ENCODE measurements around the gene LIPK. TPM values are rescaled to one million over a fixed set of nuclear protein-coding genes. Genes with fewer than 3 reads are reported as not detected.

Gene LIPK
- polyA plus RNA-seq, 1 experiment = not detected

GRCh38 chr10:88763441-88763840 lies 57.4 kb downstream of the LIPK start:
- DNase-seq (ENCODE audit: low read depth) = no peak
- no peak for TF ChIP-seq CTCF (IDR thresholded peaks at IDR 0.05; ENCODE audit: insufficient read depth, low read depth, low read length)
- no peak overlapping the region for H3K4me3 ChIP-seq (ENCODE audit: low read depth, low read length)
- ChIA-PET POLR2A (no interaction called here), CTCF (interaction anchor here (1.0 kb wide), 1 partner anchor 16 kb away, joined by 3 read pairs; no protein-coding TSS in a partner anchor)
- H3K36me3 ChIP-seq (ENCODE audit: control insufficient read depth, insufficient read depth, low read length) = no peaks in the 10 kb centered on the region
- no peaks in the 10 kb centered on the region; the same call in 1 of the 2 replicates for H3K27me3 ChIP-seq (ENCODE audit: control insufficient read depth, insufficient read depth, low read length)

- no peak overlapping the region for H3K4me3 ChIP-seq (ENCODE audit: low read depth, low read length)
- H3K27me3 ChIP-seq (ENCODE audit: control insufficient read depth, insufficient read depth, low read length) = no peaks in the 10 kb centered on the region; the same call in 1 of the 2 replicates
- no peak for DNase-seq (ENCODE audit: low read depth)
- no peaks in the 10 kb centered on the region for H3K36me3 ChIP-seq (ENCODE audit: control insufficient read depth, insufficient read depth, low read length)
- POLR2A ChIA-PET = no interaction called here
- CTCF ChIA-PET = interaction anchor here (0.8 to 1.0 kb wide), 2 partner anchors 17 to 77 kb away, joined by 3 read pairs; no protein-coding TSS in a partner anchor
- no peak for TF ChIP-seq CTCF (IDR thresholded peaks at IDR 0.05; ENCODE audit: insufficient read depth, low read depth, low read length)
Observed at GRCh38 chr10:88764110-88764509, 58.1 kb downstream of the LIPK start.

- Histone ChIP-seq H3K36me3 (ENCODE audit: control insufficient read depth, insufficient read depth, low read length) (no peaks in the 10 kb centered on the region), H3K4me3 (ENCODE audit: low read depth, low read length) (no peak overlapping the region), H3K27me3 (ENCODE audit: control insufficient read depth, insufficient read depth, low read length) (no peaks in the 10 kb centered on the region; the same call in 1 of the 2 replicates)
- ChIA-PET CTCF (no interaction called here), POLR2A (no interaction called here)
- DNase-seq (ENCODE audit: low read depth) = no peak
- no peak for TF ChIP-seq CTCF (IDR thresholded peaks at IDR 0.05; ENCODE audit: insufficient read depth, low read depth, low read length)
Observed at GRCh38 chr10:88765816-88766215, 59.8 kb downstream of the LIPK start.

GRCh38 chr10:88769384-88769783 lies 63.3 kb downstream of the LIPK start:
- ChIA-PET POLR2A (no interaction called here), CTCF (interaction anchor here (1.2 kb wide), 1 partner anchor 33 kb away, joined by 3 read pairs; no protein-coding TSS in a partner anchor)
- TF ChIP-seq CTCF (IDR thresholded peaks at IDR 0.05; ENCODE audit: insufficient read depth, low read depth, low read length) = no peak
- no peak for DNase-seq (ENCODE audit: low read depth)
- Histone ChIP-seq H3K4me3 (ENCODE audit: low read depth, low read length) (no peak overlapping the region), H3K27me3 (ENCODE audit: control insufficient read depth, insufficient read depth, low read length) (no peaks in the 10 kb centered on the region), H3K36me3 (ENCODE audit: control insufficient read depth, insufficient read depth, low read length) (no peaks in the 10 kb centered on the region)

GRCh38 chr10:88781206-88781605 lies 75.2 kb downstream of the LIPK start:
- H3K27me3 ChIP-seq (ENCODE audit: control insufficient read depth, insufficient read depth, low read length) = peaks cover 1% of the 10 kb centered on the region; the same call in 1 of the 2 replicates
- ChIA-PET CTCF (no interaction called here), POLR2A (no interaction called here)
- H3K36me3 ChIP-seq (ENCODE audit: control insufficient read depth, insufficient read depth, low read length) = no peaks in the 10 kb centered on the region
- H3K4me3 ChIP-seq (ENCODE audit: low read depth, low read length) = no peak overlapping the region
- TF ChIP-seq CTCF (IDR thresholded peaks at IDR 0.05; ENCODE audit: insufficient read depth, low read depth, low read length) = no peak
- no peak for DNase-seq (ENCODE audit: low read depth)
